Duodenal mucosa (tissue), 2 donors: ENCODE measurements around the gene ROM1.
A peak's percentile ranks its signal among the peaks of the same experiment; 100 is the strongest.

Experiments
- H3K27ac ChIP-seq: one replicate; pipeline ENCODE4 v1.7.0; 2013; ENCODE audit warnings: low read depth, low read length
- H3K27me3 ChIP-seq, 2 donors: one replicate each; pipeline ENCODE4 v1.7.0; 2013; ENCODE audit warnings: low read length in 2 of 2, control low read depth in 1 of 2; ENCODE audit not compliant: insufficient read depth in 2 of 2, control insufficient read depth in 1 of 2
- H3K36me3 ChIP-seq, 2 donors: one replicate each; pipeline ENCODE4 v1.7.0; 2013; ENCODE audit warnings: low read length in 2 of 2, control low read depth in 1 of 2; ENCODE audit not compliant: insufficient read depth in 2 of 2, control insufficient read depth in 1 of 2
- H3K4me1 ChIP-seq, 2 donors: one replicate each; pipeline ENCODE4 v1.7.0; 2013; ENCODE audit warnings: low read length in 2 of 2, control low read depth in 1 of 2; ENCODE audit not compliant: insufficient read depth in 2 of 2, control insufficient read depth in 1 of 2
- H3K4me3 ChIP-seq, 2 donors: one replicate each; pipeline ENCODE4 v1.7.0; 2013; ENCODE audit warnings: low read length in 2 of 2, low read depth in 1 of 2
- H3K9ac ChIP-seq, 2 donors: one replicate each; pipeline ENCODE4 v1.7.0; 2013; ENCODE audit warnings: low read length in 2 of 2, low read depth in 1 of 2
- H3K9me3 ChIP-seq, 2 donors: one replicate each; pipeline ENCODE4 v1.7.0; 2013; ENCODE audit warnings: low read length in 2 of 2, control low read depth in 1 of 2; ENCODE audit not compliant: control insufficient read depth in 1 of 2

Gene ROM1

GRCh38 chr11:62621567-62622470, 8.8 kb downstream of the ROM1 start, which contains the start of gene B3GAT3:
Gene B3GAT3, minus strand, starts transcription at chr11:62621986. Its CDS starts 39 bp downstream, at chr11:62621947.
- Histone ChIP-seq H3K27ac (peak within 1 kb of the TSS; percentile 71), H3K4me3 (peak within 1 kb of the TSS; percentile 85 to 92), H3K9me3 (no peaks in the 10 kb centered on the region), H3K9ac (peak within 1 kb of the TSS; percentile 65 to 84), H3K27me3 (no peaks in the 10 kb centered on the region), H3K4me1 (peaks cover 5 to 10% of the 10 kb centered on the region in 2 donors), H3K36me3 (peaks cover 18 to 26% of the 10 kb centered on the region in 2 donors)

- Histone ChIP-seq H3K36me3 (peaks cover 22 to 27% of the 10 kb centered on the region in 2 donors), H3K27ac (peak overlapping the region; percentile 71), H3K9ac (peak overlapping the region in 1 of 2 donors; percentile 34), H3K4me1 (peaks cover 5 to 10% of the 10 kb centered on the region in 2 donors), H3K9me3 (no peaks in the 10 kb centered on the region), H3K27me3 (no peaks in the 10 kb centered on the region), H3K4me3 (peak overlapping the region; percentile 85 to 92)
Measured at GRCh38 chr11:62622476-62623089, 9.5 kb downstream of the ROM1 start.

GRCh38 chr11:62627713-62628112, 14.7 kb downstream of the ROM1 start:
- H3K4me3 ChIP-seq: no peak overlapping the region
- no peaks in the 10 kb centered on the region for H3K9me3 ChIP-seq
- peaks cover 58 to 76% of the 10 kb centered on the region in 2 donors for H3K36me3 ChIP-seq

GRCh38 chr11:62632492-62632891, 19.4 kb downstream of the ROM1 start:
- no peaks in the 10 kb centered on the region for H3K4me1 ChIP-seq
- no peak overlapping the region for H3K4me3 ChIP-seq
- no peaks in the 10 kb centered on the region for H3K9me3 ChIP-seq
- H3K27me3 ChIP-seq: no peaks in the 10 kb centered on the region
- H3K27ac ChIP-seq: no peak overlapping the region
- peaks cover 63 to 83% of the 10 kb centered on the region in 2 donors for H3K36me3 ChIP-seq
- no peak overlapping the region for H3K9ac ChIP-seq

More at GRCh38 chr11:62627713-62628112, 14.7 kb downstream of the ROM1 start:
- no peak overlapping the region for H3K9ac ChIP-seq
- no peak overlapping the region for H3K27ac ChIP-seq
- H3K4me1 ChIP-seq: no peaks in the 10 kb centered on the region
- no peaks in the 10 kb centered on the region for H3K27me3 ChIP-seq

GRCh38 chr11:62644220-62644619, 31.2 kb downstream of the ROM1 start:
- Histone ChIP-seq H3K27ac (no peak overlapping the region), H3K36me3 (peaks cover 19 to 38% of the 10 kb centered on the region in 2 donors), H3K9ac (no peak overlapping the region), H3K27me3 (no peaks in the 10 kb centered on the region), H3K4me1 (peaks cover 17 to 23% of the 10 kb centered on the region in 2 donors), H3K4me3 (no peak overlapping the region), H3K9me3 (no peaks in the 10 kb centered on the region)

- Histone ChIP-seq H3K36me3 (peaks cover 17 to 40% of the 10 kb centered on the region in 2 donors), H3K9ac (peak overlapping the region; percentile 81 to 85), H3K9me3 (no peaks in the 10 kb centered on the region), H3K4me3 (peak overlapping the region; percentile 89 to 96), H3K27me3 (no peaks in the 10 kb centered on the region), H3K4me1 (peaks cover 17 to 23% of the 10 kb centered on the region in 2 donors), H3K27ac (no peak overlapping the region)
Measured at GRCh38 chr11:62645671-62645945, 32.6 kb downstream of the ROM1 start.

GRCh38 chr11:62645946-62646824, 33.1 kb downstream of the ROM1 start, which contains the start of gene GANAB:
Gene GANAB, minus strand, starts transcription at chr11:62646613. Its CDS starts 14 bp downstream, at chr11:62646599.
- Histone ChIP-seq H3K4me1 (peaks cover 17 to 23% of the 10 kb centered on the region in 2 donors), H3K27me3 (no peaks in the 10 kb centered on the region), H3K4me3 (peak within 1 kb of the TSS; percentile 89 to 96), H3K36me3 (peaks cover 17 to 40% of the 10 kb centered on the region in 2 donors), H3K27ac (peak within 1 kb of the TSS; percentile 63), H3K9ac (peak within 1 kb of the TSS; percentile 81 to 85), H3K9me3 (no peaks in the 10 kb centered on the region)

- H3K9me3 ChIP-seq: no peaks in the 10 kb centered on the region
- no peaks in the 10 kb centered on the region for H3K27me3 ChIP-seq
- peaks cover 17 to 29% of the 10 kb centered on the region in 2 donors for H3K4me1 ChIP-seq
- H3K4me3 ChIP-seq: peak overlapping the region; percentile 38 to 57
- H3K36me3 ChIP-seq: peaks cover 17 to 40% of the 10 kb centered on the region in 2 donors
- no peak overlapping the region for H3K27ac ChIP-seq
- peak overlapping the region in 1 of 2 donors; percentile 43 for H3K9ac ChIP-seq
Measured at GRCh38 chr11:62646825-62647608, 34.0 kb downstream of the ROM1 start.

GRCh38 chr11:62647609-62648005, 34.5 kb downstream of the ROM1 start:
- no peak overlapping the region for H3K27ac ChIP-seq
- peaks cover 17 to 37% of the 10 kb centered on the region in 2 donors for H3K36me3 ChIP-seq
- H3K9ac ChIP-seq: no peak overlapping the region
- H3K4me3 ChIP-seq: no peak overlapping the region
- peaks cover 23 to 35% of the 10 kb centered on the region in 2 donors for H3K4me1 ChIP-seq
- H3K27me3 ChIP-seq: no peaks in the 10 kb centered on the region
- H3K9me3 ChIP-seq: no peaks in the 10 kb centered on the region
